Upper lobe of left lung (tissue), 6 donors: ENCODE results near the gene TMEM74B. TPM values are rescaled to one million over a fixed set of nuclear protein-coding genes. Genes with fewer than 3 reads are reported as not detected.

Experiments
- ATAC-seq, 2 donors: fragments of 200-7000 bp; cut with Tn5 transposase; one replicate each; pipeline ENCODE4 v1.9.1; 2022; ENCODE audit warnings: mild to moderate bottlenecking in 2 of 2, moderate library complexity in 2 of 2; ENCODE audit not compliant: low FRiP score in 2 of 2
- DNase-seq, 2 donors: peaks; one replicate each; pipeline ENCODE4 v3.0.0-alpha.2; 2019 to 2020
- H3K27ac ChIP-seq, 4 donors: fragments of 200-600 bp; sonication (generic); one replicate each; pipeline ENCODE4 v1.5.1; 2016 to 2019
- H3K27me3 ChIP-seq, 4 donors: fragments of 200-600 bp; sonication (generic); one replicate each; pipeline ENCODE4 v1.5.1; 2017 to 2019
- H3K36me3 ChIP-seq, 4 donors: fragments of 200-600 bp; sonication (generic); one replicate each; pipeline ENCODE4 v1.5.1; 2016 to 2019
- H3K4me1 ChIP-seq, 4 donors: fragments of 200-600 bp; sonication (generic); one replicate each; pipeline ENCODE4 v1.5.1; 2018 to 2019
- H3K4me3 ChIP-seq, 4 donors: fragments of 200-600 bp; sonication (generic); one replicate each; pipeline ENCODE4 v1.5.1; 2017 to 2019; ENCODE audit warnings: mild to moderate bottlenecking in 2 of 4, moderate library complexity in 1 of 4
- H3K9me3 ChIP-seq, 4 donors: fragments of 200-600 bp; sonication (generic); one replicate each; pipeline ENCODE4 v1.5.1; 2018 to 2019
- EP300 ChIP-seq, 4 donors: sonication (generic); formaldehyde crosslinking; IDR thresholded peaks; one replicate each; pipeline ENCODE4 v1.5.1; 2017; ENCODE audit warnings: antibody characterized with exemption in 4 of 4, control low read depth in 2 of 4
- POLR2A ChIP-seq, 4 donors: fragments of 450-650 bp; IDR thresholded peaks; one replicate each; pipeline ENCODE4 v1.5.1; 2016 to 2017; ENCODE audit warnings: antibody characterized with exemption in 4 of 4, mild to moderate bottlenecking in 2 of 4
- POLR2AphosphoS5 ChIP-seq, 2 donors: sonication (generic); formaldehyde crosslinking; IDR thresholded peaks; one replicate each; pipeline ENCODE4 v1.5.1; 2017; ENCODE audit warnings: antibody characterized with exemption in 2 of 2
- WGBS, 2 donors: methylation state at CpG; one replicate each; pipeline ENCODE4 v1.1.5; 2017 to 2018; 5-methylcytosine and 5-hydroxymethylcytosine counted together
- total RNA-seq, 6 donors: library from RNA; depleted of rRNA in 4 of 6; stranded (reverse); fragments of >200 nt in 4 of 6; gene quantifications; one replicate each; pipeline versions ENCODE4 v1.1.0 to v1.2.1, GENCODE V29; 2016 to 2021
- TF ChIP-seq, protein P1 (sequence below), 6 experiments: fragments of 450-650 bp in 4 of 6; fragments of 200-600 bp in 2 of 6; sonication (generic) in 2 of 6; IDR thresholded peaks; one replicate each; pipeline ENCODE4 v1.5.1; 2016 to 2019; ENCODE audit warnings: antibody characterized with exemption in 6 of 6
- donor health status: DM: no; HTN: no; CAD: no; lungs with moderate emphysema.
- donor health status: DM: no; HTN: yes; CAD: no; lungs with severe emphysema.

The TMEM74B gene
- total RNA-seq, 6 donors from 2014 or later: 9.3 to 85.9 (median 11.5) TPM

- no peak for DNase-seq
- TF ChIP-seq POLR2A (IDR thresholded peaks at IDR 0.05) (no peak), EP300 (IDR thresholded peaks at IDR 0.05) (no peak), POLR2AphosphoS5 (IDR thresholded peaks at IDR 0.05) (no peak)
- TF ChIP-seq, protein P1, sequence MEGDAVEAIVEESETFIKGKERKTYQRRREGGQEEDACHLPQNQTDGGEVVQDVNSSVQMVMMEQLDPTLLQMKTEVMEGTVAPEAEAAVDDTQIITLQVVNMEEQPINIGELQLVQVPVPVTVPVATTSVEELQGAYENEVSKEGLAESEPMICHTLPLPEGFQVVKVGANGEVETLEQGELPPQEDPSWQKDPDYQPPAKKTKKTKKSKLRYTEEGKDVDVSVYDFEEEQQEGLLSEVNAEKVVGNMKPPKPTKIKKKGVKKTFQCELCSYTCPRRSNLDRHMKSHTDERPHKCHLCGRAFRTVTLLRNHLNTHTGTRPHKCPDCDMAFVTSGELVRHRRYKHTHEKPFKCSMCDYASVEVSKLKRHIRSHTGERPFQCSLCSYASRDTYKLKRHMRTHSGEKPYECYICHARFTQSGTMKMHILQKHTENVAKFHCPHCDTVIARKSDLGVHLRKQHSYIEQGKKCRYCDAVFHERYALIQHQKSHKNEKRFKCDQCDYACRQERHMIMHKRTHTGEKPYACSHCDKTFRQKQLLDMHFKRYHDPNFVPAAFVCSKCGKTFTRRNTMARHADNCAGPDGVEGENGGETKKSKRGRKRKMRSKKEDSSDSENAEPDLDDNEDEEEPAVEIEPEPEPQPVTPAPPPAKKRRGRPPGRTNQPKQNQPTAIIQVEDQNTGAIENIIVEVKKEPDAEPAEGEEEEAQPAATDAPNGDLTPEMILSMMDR (IDR thresholded peaks at IDR 0.05): no peak
- H3K4me1 ChIP-seq: peaks cover 13 to 24% (median 20%) of the 10 kb centered on the region in 4 donors
- ATAC-seq: no peak
- peaks cover 0 to 14% (median 0%) of the 10 kb centered on the region in 4 donors for H3K36me3 ChIP-seq
- H3K9me3 ChIP-seq: no peaks in the 10 kb centered on the region
- no peak overlapping the region for H3K27ac ChIP-seq
- 23 to 41% methylated on average over 11 to 13 of the region's 13 CpGs for WGBS, 2 donors
- peaks cover 0 to 16% (median 7%) of the 10 kb centered on the region in 4 donors for H3K27me3 ChIP-seq
- H3K4me3 ChIP-seq: peak overlapping the region in 3 of 4 donors; percentile 53 to 69 (median 60)
Measured at GRCh38 chr20:1184260-1184637, 532 bp downstream of the TMEM74B start.

- H3K27me3 ChIP-seq: peaks cover 0 to 16% (median 7%) of the 10 kb centered on the region in 4 donors
- ATAC-seq (no peak), DNase-seq (no peak)
- peaks cover 0 to 14% (median 0%) of the 10 kb centered on the region in 4 donors for H3K36me3 ChIP-seq
- TF ChIP-seq EP300 (IDR thresholded peaks at IDR 0.05) (no peak), POLR2A (IDR thresholded peaks at IDR 0.05) (no peak), POLR2AphosphoS5 (IDR thresholded peaks at IDR 0.05) (no peak)
- TF ChIP-seq, protein P1 (IDR thresholded peaks at IDR 0.05): no peak
- no peaks in the 10 kb centered on the region for H3K9me3 ChIP-seq
- no peak overlapping the region for H3K4me3 ChIP-seq
- 74 to 83% methylated on average over 6 of the region's 6 CpGs for WGBS, 2 donors
- peaks cover 13 to 24% (median 20%) of the 10 kb centered on the region in 4 donors for H3K4me1 ChIP-seq
- H3K27ac ChIP-seq: no peak overlapping the region
Measured at GRCh38 chr20:1183153-1183552, 1.6 kb downstream of the TMEM74B start.

DNA sequence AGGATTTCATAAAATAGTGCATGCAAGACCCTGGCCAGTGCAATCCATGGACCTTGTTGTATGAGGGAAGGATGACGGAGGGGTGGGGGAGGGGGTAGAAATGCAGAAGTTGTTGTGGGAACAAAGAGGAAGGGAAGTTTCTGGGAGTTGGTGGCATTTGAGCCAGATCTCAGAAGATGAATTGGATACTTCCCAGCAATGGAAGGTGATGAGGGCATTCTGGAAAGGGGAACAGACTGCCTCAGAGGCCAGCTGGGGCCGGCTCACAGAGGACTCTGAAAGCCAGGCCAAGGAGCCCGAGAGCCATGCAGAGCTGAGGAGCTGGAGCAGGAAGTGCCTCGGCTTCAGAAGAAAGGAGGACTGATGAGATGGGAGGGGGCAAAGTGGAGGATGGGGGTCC is 2.7 kb downstream of the TMEM74B start:
- TF ChIP-seq, protein P1 (IDR thresholded peaks at IDR 0.05): no peak
- TF ChIP-seq EP300 (IDR thresholded peaks at IDR 0.05): no peak
- no peak for TF ChIP-seq POLR2AphosphoS5 (IDR thresholded peaks at IDR 0.05)
- no peak for TF ChIP-seq POLR2A (IDR thresholded peaks at IDR 0.05)
- no peak overlapping the region for H3K4me3 ChIP-seq
- ATAC-seq (no peak), DNase-seq (no peak)
- H3K9me3 ChIP-seq: no peaks in the 10 kb centered on the region
- H3K27ac ChIP-seq: no peak overlapping the region
- 30 to 46% methylated on average over 4 of the region's 4 CpGs for WGBS, 2 donors
- peaks cover 0 to 14% (median 0%) of the 10 kb centered on the region in 4 donors for H3K36me3 ChIP-seq
- H3K27me3 ChIP-seq: peaks cover 0 to 16% (median 7%) of the 10 kb centered on the region in 4 donors
- H3K4me1 ChIP-seq: peaks cover 13 to 24% (median 19%) of the 10 kb centered on the region in 4 donors

DNA sequence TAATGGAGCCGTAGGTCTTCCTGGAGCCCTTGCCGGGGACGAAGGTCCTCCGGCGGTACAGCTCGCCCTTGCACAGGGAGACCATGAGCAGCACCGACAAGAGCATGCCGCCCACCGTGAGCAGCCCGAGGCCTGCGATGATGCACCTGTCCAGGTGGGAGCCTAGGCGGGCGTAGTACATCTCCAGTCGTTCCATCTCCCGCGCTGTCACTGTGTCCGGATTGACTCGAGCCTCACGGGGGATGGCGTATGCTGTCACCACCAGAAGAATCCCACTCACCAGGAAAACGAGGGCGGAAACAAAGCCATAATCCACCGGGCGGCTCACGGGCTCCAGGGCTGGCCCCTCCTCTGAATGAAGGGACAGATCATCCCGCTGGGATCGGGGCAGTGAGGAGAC is 3.8 kb downstream of the TMEM74B start:
- H3K36me3 ChIP-seq: peaks cover 0 to 24% (median 3%) of the 10 kb centered on the region in 4 donors
- H3K4me3 ChIP-seq: no peak overlapping the region
- no peaks in the 10 kb centered on the region for H3K9me3 ChIP-seq
- H3K27me3 ChIP-seq: peaks cover 0 to 15% (median 7%) of the 10 kb centered on the region in 4 donors
- peak in 1 of 2 donors; percentile 64 for DNase-seq
- 94 to 96% methylated on average over 12 to 27 of the region's 27 CpGs for WGBS, 2 donors
- no peak overlapping the region for H3K27ac ChIP-seq
- no peak for ATAC-seq
- TF ChIP-seq POLR2A (IDR thresholded peaks at IDR 0.05) (no peak), POLR2AphosphoS5 (IDR thresholded peaks at IDR 0.05) (no peak), EP300 (IDR thresholded peaks at IDR 0.05) (no peak)
- TF ChIP-seq, protein P1 (IDR thresholded peaks at IDR 0.05): no peak
- H3K4me1 ChIP-seq: peaks cover 10 to 21% (median 14%) of the 10 kb centered on the region in 4 donors

DNA sequence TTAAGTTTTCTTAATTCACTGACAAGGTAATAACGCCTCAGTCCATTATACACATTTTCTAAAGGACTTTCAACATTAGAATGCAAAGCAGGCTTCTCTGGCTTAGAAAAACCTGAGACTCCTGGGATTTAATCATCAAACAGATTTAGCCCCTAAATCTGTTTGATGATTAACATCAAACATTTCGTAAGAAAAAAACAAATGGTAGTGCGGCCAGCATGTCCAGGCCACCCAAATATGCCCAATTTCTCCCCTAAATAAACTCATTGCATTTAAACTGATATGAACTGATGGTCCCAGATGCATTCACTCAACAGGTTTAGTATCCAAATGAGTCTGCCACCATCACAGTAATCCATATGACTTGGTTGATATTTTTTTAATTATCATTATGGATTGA is 6.2 kb downstream of the TMEM74B start:
- ATAC-seq (no peak), DNase-seq (no peak)
- Histone ChIP-seq H3K27me3 (no peaks in the 10 kb centered on the region), H3K4me1 (no peaks in the 10 kb centered on the region), H3K4me3 (no peak overlapping the region), H3K9me3 (no peaks in the 10 kb centered on the region), H3K36me3 (peaks cover 0 to 45% (median 9%) of the 10 kb centered on the region in 4 donors), H3K27ac (no peak overlapping the region)
- TF ChIP-seq POLR2AphosphoS5 (IDR thresholded peaks at IDR 0.05) (no peak), POLR2A (IDR thresholded peaks at IDR 0.05) (no peak), EP300 (IDR thresholded peaks at IDR 0.05) (no peak)
- TF ChIP-seq, protein P1 (IDR thresholded peaks at IDR 0.05): no peak
- 92% methylated on average over 3 of the region's 3 CpGs for WGBS, 2 donors
